ENCODE results near the gene OR1M1.

- TF ChIP-seq CTCF (IDR thresholded peaks at IDR 0.05): no peak
- TF ChIP-seq POLR2A (IDR thresholded peaks at IDR 0.05): no peak
- no peak for TF ChIP-seq EP300 (IDR thresholded peaks at IDR 0.05)
Observed at GRCh38 chr19:9086761-9087160, at the start of gene OR1M1.

All from gastroesophageal sphincter (tissue), 3 donors.